Vagina (tissue), 2 donors: ENCODE data around the gene MYADM. TPM values are rescaled to one million over a fixed set of nuclear protein-coding genes. Genes with fewer than 3 reads are reported as not detected.
"Not testable (repeated sequence)": the region's sequence is repeated elsewhere in the genome, so short reads cannot be mapped to it uniquely, and the experiment has no call there.

Experiments used
- DNase-seq, 2 donors: peaks; one replicate each; pipeline ENCODE4 v3.0.0-alpha.2; 2017; ENCODE audit errors: extremely low spot score in 2 of 2
- H3K27ac ChIP-seq: fragments of 200-600 bp; sonication (generic); one replicate; pipeline ENCODE4 v1.5.1; 2019
- H3K27me3 ChIP-seq: fragments of 200-600 bp; sonication (generic); one replicate; pipeline ENCODE4 v1.5.1; 2019
- H3K36me3 ChIP-seq, 2 donors: fragments of 200-600 bp; sonication (generic); one replicate each; pipeline ENCODE4 v1.5.1; 2017 to 2019
- H3K4me1 ChIP-seq: fragments of 200-600 bp; sonication (generic); one replicate; pipeline ENCODE4 v1.5.1; 2019
- H3K4me3 ChIP-seq, 2 donors: fragments of 200-600 bp; sonication (generic); 1 replicate in 1 of 2; 2 replicates in 1 of 2; pipeline ENCODE4 v1.5.1; 2016 to 2019
- H3K9me3 ChIP-seq: fragments of 200-600 bp; sonication (generic); one replicate; pipeline ENCODE4 v1.5.1; 2019
- POLR2A ChIP-seq, 2 donors: fragments of 450-650 bp; IDR thresholded peaks; one replicate each; pipeline ENCODE4 v1.6.1; 2017; ENCODE audit warnings: antibody characterized with exemption in 2 of 2, mild to moderate bottlenecking in 2 of 2, moderate library complexity in 2 of 2
- POLR2AphosphoS5 ChIP-seq, 2 donors: sonication (generic); formaldehyde crosslinking; IDR thresholded peaks; one replicate each; pipeline ENCODE4 v1.9.0; 2017; ENCODE audit warnings: antibody characterized with exemption in 2 of 2, mild to moderate bottlenecking in 2 of 2, low read depth in 1 of 2; ENCODE audit not compliant: insufficient read depth in 1 of 2
- intact Hi-C: fragments of 100-400 bp; cut with DNase I; formaldehyde crosslinking; loops from one replicate; pipeline ENCODE4 v1.15.1; 2023
- total RNA-seq: library from RNA; depleted of rRNA; stranded (reverse); fragments of >200 nt; gene quantifications from one replicate; pipeline ENCODE4 v1.2.3, GENCODE V29; 2016
- TF ChIP-seq, protein P1 (sequence below), 3 experiments: fragments of 450-650 bp in 2 of 3; fragments of 200-600 bp in 1 of 3; sonication (generic) in 1 of 3; IDR thresholded peaks; one replicate each; pipeline ENCODE4 v1.5.1; 2017 to 2019; ENCODE audit warnings: antibody characterized with exemption in 3 of 3, mild to moderate bottlenecking in 2 of 3, moderate library complexity in 2 of 3

MYADM gene
- total RNA-seq, 1 donor from 2014 or later, result 68.3 TPM

DNA sequence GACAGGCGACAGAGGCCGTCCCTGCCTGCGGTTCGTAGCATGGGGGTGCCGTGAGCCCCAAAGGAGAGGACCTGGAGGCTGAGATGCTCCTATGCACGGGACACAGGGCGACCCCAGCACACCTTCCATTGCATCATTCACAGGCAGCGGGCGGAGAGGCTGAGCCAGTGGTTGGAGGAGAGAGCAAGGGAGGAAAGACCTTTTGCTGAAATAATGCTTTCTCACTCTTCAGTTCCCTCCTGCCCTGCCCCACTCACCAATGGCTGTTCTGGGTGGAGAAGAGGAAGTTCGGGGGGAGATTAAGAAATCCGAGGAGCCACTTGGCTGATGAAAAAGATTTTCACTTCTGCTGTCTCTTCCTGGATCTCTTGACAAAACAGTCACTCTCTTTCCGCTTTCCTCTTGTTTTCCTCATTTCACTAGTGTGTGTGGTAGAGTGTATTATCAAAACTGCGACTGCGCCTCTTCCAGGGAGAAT lies 43.5 kb upstream of the MYADM start, which contains the start of gene NLRP12:
NLRP12 (minus strand) TSS at position 181 of the 478 bp plus-strand sequence; CDS start at position 41, 140 bp downstream.
- Histone ChIP-seq H3K4me1 (no peaks in the 10 kb centered on the region), H3K4me3 (no peak within 1 kb of the TSS), H3K27me3 (no peaks in the 10 kb centered on the region), H3K9me3 (no peaks in the 10 kb centered on the region), H3K36me3 (no peaks in the 10 kb centered on the region), H3K27ac (no peak within 1 kb of the TSS)
- intact Hi-C loops, result no loop called here
- DNase-seq, result no peak
- TF ChIP-seq, protein P1, sequence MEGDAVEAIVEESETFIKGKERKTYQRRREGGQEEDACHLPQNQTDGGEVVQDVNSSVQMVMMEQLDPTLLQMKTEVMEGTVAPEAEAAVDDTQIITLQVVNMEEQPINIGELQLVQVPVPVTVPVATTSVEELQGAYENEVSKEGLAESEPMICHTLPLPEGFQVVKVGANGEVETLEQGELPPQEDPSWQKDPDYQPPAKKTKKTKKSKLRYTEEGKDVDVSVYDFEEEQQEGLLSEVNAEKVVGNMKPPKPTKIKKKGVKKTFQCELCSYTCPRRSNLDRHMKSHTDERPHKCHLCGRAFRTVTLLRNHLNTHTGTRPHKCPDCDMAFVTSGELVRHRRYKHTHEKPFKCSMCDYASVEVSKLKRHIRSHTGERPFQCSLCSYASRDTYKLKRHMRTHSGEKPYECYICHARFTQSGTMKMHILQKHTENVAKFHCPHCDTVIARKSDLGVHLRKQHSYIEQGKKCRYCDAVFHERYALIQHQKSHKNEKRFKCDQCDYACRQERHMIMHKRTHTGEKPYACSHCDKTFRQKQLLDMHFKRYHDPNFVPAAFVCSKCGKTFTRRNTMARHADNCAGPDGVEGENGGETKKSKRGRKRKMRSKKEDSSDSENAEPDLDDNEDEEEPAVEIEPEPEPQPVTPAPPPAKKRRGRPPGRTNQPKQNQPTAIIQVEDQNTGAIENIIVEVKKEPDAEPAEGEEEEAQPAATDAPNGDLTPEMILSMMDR (IDR thresholded peaks at IDR 0.05), result no peak

DNA sequence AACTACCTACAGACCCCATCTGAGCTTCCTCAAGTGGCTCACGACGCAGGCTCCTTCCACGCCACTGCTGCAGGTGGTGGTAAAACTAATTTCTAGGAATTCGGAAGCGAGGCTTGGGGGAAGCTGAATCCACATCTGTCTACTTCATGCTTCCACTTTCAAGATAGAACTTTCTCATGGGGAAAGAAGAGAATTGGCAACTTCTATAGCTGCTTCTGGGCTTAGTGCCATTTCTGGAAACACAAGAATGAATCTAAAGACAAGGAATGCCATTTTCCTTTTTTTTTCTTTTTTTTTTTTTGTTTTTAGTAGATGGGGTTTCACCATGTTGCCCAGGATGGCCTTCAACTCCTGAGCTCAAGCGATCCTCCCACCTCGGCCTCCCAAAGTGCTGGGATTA lies 40.8 kb upstream of the MYADM start:
- no peak for DNase-seq
- Histone ChIP-seq H3K4me1 (no peaks in the 10 kb centered on the region), H3K27me3 (no peaks in the 10 kb centered on the region), H3K9me3 (no peaks in the 10 kb centered on the region), H3K4me3 (no peak overlapping the region), H3K36me3 (no peaks in the 10 kb centered on the region), H3K27ac (no peak overlapping the region)
- TF ChIP-seq POLR2A (IDR thresholded peaks at IDR 0.05) (no peak), POLR2AphosphoS5 (IDR thresholded peaks at IDR 0.05; ENCODE audit: insufficient read depth in 1 of 2, low read depth in 1 of 2) (no peak)
- TF ChIP-seq, protein P1 (IDR thresholded peaks at IDR 0.05), result no peak
- intact Hi-C loops, result no loop called here

DNA sequence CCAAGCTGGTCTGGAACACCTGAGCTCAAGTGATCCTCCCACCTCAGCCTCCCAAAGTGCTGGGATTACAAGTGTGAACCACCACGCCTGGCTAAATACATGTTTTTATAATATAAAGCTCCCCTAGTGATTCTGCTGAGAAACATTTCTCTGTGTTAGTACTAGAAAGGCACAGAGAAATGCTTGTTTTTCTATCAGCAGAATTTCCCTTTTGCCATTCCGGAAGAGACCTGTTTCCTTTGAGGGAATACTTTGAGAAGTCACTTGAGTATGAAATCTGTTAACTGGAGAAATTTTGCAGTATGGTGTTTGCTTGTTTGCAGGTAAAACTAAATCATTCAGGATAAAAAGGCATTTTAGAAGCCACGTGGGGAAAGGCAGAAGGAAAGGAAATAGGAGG lies 39.2 kb upstream of the MYADM start:
- Histone ChIP-seq H3K4me3 (no peak overlapping the region), H3K27ac (no peak overlapping the region), H3K27me3 (no peaks in the 10 kb centered on the region), H3K4me1 (no peaks in the 10 kb centered on the region), H3K36me3 (no peaks in the 10 kb centered on the region), H3K9me3 (no peaks in the 10 kb centered on the region)
- no peak for DNase-seq
- intact Hi-C loops, result no loop called here
- TF ChIP-seq POLR2A (IDR thresholded peaks at IDR 0.05), result no peak
- TF ChIP-seq, protein P1 (IDR thresholded peaks at IDR 0.05), result no peak
- no peak for TF ChIP-seq POLR2AphosphoS5 (IDR thresholded peaks at IDR 0.05; ENCODE audit: insufficient read depth in 1 of 2, low read depth in 1 of 2)

DNA sequence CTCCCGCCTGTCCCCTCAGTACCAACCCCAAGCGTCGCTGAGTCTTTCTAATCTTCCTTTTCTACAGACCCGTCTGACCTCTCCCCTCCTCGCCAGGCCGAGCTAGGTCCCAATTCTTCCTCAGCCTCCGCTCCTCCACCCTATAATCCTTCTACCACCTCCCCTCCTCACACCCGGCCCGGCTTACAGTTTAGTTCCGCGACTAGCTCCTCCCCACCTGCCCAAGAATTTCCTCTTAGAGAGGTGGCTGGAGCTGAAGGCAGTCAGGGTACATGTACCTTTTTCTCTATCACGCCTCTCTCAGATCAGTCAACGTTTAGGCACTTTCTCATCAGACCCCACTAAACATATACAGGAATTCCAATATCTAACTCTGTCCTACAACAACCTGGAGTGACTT lies 34.8 kb upstream of the MYADM start:
- DNase-seq, intact Hi-C loops, H3K27ac ChIP-seq, H3K4me1 ChIP-seq, H3K36me3 ChIP-seq, H3K9me3 ChIP-seq, H3K4me3 ChIP-seq, H3K27me3 ChIP-seq: not testable (repeated sequence)

DNA sequence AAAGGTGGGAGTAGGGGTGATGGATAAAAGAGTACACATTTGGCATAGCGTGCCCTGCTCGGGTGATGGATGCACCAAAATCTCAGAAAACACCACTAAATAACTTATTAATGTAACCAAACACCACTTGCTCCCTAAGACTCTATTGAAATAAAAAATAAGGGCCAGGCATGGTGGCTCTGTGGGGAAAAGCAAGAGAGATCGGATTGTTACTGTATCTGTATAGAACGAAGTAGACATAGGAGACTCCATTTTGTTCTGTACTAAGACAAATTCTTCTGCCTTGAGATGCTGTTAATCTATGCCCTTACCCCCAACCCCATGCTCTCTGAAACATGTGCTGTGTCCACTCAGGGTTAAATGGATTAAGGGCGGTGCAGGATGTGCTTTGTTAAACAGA lies 29.2 kb upstream of the MYADM start:
- H3K4me3 ChIP-seq, H3K9me3 ChIP-seq, intact Hi-C loops, H3K4me1 ChIP-seq, H3K27me3 ChIP-seq, H3K27ac ChIP-seq, DNase-seq, H3K36me3 ChIP-seq: not testable (repeated sequence)

DNA sequence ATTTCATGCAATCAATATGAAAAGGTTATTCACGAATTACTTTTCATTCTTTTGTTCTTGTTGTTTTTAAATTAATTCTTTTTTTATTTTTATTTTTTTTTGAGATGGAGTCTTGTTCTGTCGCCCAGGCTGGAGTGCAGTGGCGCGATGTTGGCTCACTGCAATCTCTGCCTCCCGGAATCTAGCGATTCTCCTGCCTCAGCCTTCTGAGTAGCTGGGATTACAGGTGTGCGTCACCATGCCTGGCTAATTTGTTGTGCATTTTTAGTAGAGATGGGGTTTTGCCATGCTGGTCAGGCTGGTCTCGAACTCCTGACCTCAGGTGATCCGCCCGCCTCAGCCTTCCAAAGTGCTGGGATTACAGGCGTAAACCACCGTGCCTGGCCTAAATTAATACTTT lies 27.4 kb upstream of the MYADM start:
- H3K36me3 ChIP-seq, H3K4me1 ChIP-seq, DNase-seq, H3K9me3 ChIP-seq, intact Hi-C loops, H3K27me3 ChIP-seq, H3K27ac ChIP-seq, H3K4me3 ChIP-seq: not testable (repeated sequence)

DNA sequence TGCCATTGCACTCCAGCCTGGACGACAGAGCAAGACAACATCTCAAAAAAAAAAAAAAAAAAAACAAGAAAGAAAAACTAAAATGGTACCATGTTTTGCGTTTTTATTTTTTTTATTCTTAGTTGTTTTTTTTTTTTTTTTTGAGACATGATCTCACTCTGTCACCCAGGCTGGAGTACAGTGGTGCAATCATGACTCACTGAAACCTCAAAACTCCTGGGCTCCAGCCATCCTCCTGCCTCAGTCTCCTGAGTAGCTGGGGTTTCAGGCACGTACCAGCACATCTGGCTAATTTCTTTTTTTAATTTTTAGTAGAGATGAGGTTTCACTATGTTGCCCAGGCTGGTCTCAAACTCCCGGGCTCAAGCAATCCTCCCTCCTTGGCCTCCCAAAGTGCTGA lies 26.8 kb upstream of the MYADM start:
- DNase-seq, H3K27me3 ChIP-seq, intact Hi-C loops, H3K36me3 ChIP-seq, H3K27ac ChIP-seq, H3K4me1 ChIP-seq, H3K9me3 ChIP-seq, H3K4me3 ChIP-seq: not testable (repeated sequence)
